ENCODE measurements around the gene RAC3. TPM values are rescaled to one million over a fixed set of nuclear protein-coding genes. Genes with fewer than 3 reads are reported as not detected.

RAC3 gene
- polyA plus RNA-seq, 2 of the 4 experiments (the other 2 are of a cell fraction): 9.9 to 21.0 TPM

- TF ChIP-seq HOXA7 (CRISPR knock-in tag; IDR thresholded peaks at IDR 0.05): no peak
- TF ChIP-seq ZFP36 (IDR thresholded peaks at IDR 0.05; ENCODE audit: borderline replicate concordance, partially characterized antibody): no peak
- TF ChIP-seq, protein P1, sequence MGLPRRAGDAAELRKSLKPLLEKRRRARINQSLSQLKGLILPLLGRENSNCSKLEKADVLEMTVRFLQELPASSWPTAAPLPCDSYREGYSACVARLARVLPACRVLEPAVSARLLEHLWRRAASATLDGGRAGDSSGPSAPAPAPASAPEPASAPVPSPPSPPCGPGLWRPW (IDR thresholded peaks at IDR 0.05): no peak
- no peak for TF ChIP-seq CBX2 (IDR thresholded peaks at IDR 0.05; ENCODE audit: borderline replicate concordance, low read depth)
- TF ChIP-seq ATOH8 (CRISPR knock-in tag; IDR thresholded peaks at IDR 0.05; ENCODE audit: low read depth): no peak
- no peak for TF ChIP-seq EHF (CRISPR knock-in tag; IDR thresholded peaks at IDR 0.05)
These were observed 31.5 kb downstream of the RAC3 start (continued) for GRCh38 chr17:82062984-82063368.

GRCh38 chr17:82063424-82064415 is 32.2 kb downstream of the RAC3 start:
- Histone ChIP-seq H3K27ac (no peak overlapping the region), H3K4me2 (peak overlapping the region; percentile 99), H3K4me3 (peak overlapping the region; percentile 94; the same call in 1 of the 3 replicates), H3K4me1 (peaks cover 19% of the 10 kb centered on the region), H3K9me3 (no peaks in the 10 kb centered on the region)
- ATAC-seq (no peak), FAIRE-seq (no peak), DNase-seq (ENCODE audit: low read depth in 1 of 2, low spot score in 1 of 2) (no peak)
- ChIA-PET POLR2A (interaction anchor here (1.0 to 3.1 kb wide), 3 partner anchors 35 to 41 kb away, joined by 3 to 11 read pairs (median 4); partner anchors contain the start of genes CENPX, FASN and LRRC45), CTCF (interaction anchor here (1.1 to 21.7 kb wide), 6 partner anchors 9 to 104 kb away, joined by 3 to 191 read pairs (median 16); partner anchors contain the start of genes DCXR, GPS1, NOTUM and RAC3)
- no peak for TF ChIP-seq ELK1 (IDR thresholded peaks at IDR 0.05; ENCODE audit: low read depth, low read length)
- no peak for TF ChIP-seq HDAC2 (IDR thresholded peaks at IDR 0.05)
- TF ChIP-seq USF2 (IDR thresholded peaks at IDR 0.05): no peak
- no peak for TF ChIP-seq POLR2A (IDR thresholded peaks at IDR 0.05; ENCODE audit: low read length)
- TF ChIP-seq BHLHE40 (IDR thresholded peaks at IDR 0.05; ENCODE audit: low read depth, low read length): no peak
- no peak for TF ChIP-seq TP53 (CRISPR knock-in tag; IDR thresholded peaks at IDR 0.05)
- no peak for TF ChIP-seq CBX2 (IDR thresholded peaks at IDR 0.05; ENCODE audit: borderline replicate concordance, low read depth)
- whole genome bisulfite sequencing (ENCODE audit: missing lambda C conversion rate): 81% methylated on average over 19 of the region's 20 CpGs

GRCh38 chr17:82064433-82065192 is 33.1 kb downstream of the RAC3 start:
- ATAC-seq: peak in 1 of 2 experiments; percentile 3; a peak in 3 of 6 replicates
- no peaks in the 10 kb centered on the region for H3K9me3 ChIP-seq
- CTCF ChIA-PET: interaction anchor here (0.7 to 21.7 kb wide), 9 partner anchors 10 to 105 kb away, joined by 3 to 191 read pairs (median 4); partner anchors contain the start of genes DCXR, GPS1, NOTUM and RAC3
- H3K4me2 ChIP-seq: peak overlapping the region; percentile 99
- H3K4me1 ChIP-seq: peaks cover 19% of the 10 kb centered on the region
- WGBS (ENCODE audit: missing lambda C conversion rate): 42% methylated on average over 30 of the region's 36 CpGs
- DNase-seq (ENCODE audit: low read depth in 1 of 2, low spot score in 1 of 2): no peak
- peak overlapping the region; percentile 94 to 96 for H3K27ac ChIP-seq
- H3K4me3 ChIP-seq: peak overlapping the region; percentile 94
- POLR2A ChIA-PET: interaction anchor here (0.6 to 3.1 kb wide), 2 partner anchors 34 to 171 kb away, joined by 3 to 11 read pairs; partner anchors contain the start of gene FASN
- FAIRE-seq: no peak
- TF ChIP-seq BCL3 (IDR thresholded peaks at IDR 0.05) (no peak), POLR2A (IDR thresholded peaks at IDR 0.05; ENCODE audit: low read length) (no peak), ZC3H11A (IDR thresholded peaks at IDR 0.05) (no peak), RARB (CRISPR knock-in tag; IDR thresholded peaks at IDR 0.05) (no peak), REST (IDR thresholded peaks at IDR 0.05) (no peak), HOXB13 (CRISPR knock-in tag; IDR thresholded peaks at IDR 0.05; ENCODE audit: low read depth) (no peak), ELK1 (IDR thresholded peaks at IDR 0.05; ENCODE audit: low read depth, low read length) (no peak), CHD2 (IDR thresholded peaks at IDR 0.05; ENCODE audit: low read length, partially characterized antibody) (no peak), TP53 (CRISPR knock-in tag; IDR thresholded peaks at IDR 0.05) (no peak)
- TF ChIP-seq, protein P2, sequence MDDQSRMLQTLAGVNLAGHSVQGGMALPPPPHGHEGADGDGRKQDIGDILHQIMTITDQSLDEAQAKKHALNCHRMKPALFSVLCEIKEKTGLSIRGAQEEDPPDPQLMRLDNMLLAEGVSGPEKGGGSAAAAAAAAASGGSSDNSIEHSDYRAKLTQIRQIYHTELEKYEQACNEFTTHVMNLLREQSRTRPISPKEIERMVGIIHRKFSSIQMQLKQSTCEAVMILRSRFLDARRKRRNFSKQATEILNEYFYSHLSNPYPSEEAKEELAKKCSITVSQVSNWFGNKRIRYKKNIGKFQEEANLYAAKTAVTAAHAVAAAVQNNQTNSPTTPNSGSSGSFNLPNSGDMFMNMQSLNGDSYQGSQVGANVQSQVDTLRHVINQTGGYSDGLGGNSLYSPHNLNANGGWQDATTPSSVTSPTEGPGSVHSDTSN (IDR thresholded peaks at IDR 0.05): no peak

All from A549 (cell line).